ENCODE results near the gene ERP44.

Gene ERP44

DNA sequence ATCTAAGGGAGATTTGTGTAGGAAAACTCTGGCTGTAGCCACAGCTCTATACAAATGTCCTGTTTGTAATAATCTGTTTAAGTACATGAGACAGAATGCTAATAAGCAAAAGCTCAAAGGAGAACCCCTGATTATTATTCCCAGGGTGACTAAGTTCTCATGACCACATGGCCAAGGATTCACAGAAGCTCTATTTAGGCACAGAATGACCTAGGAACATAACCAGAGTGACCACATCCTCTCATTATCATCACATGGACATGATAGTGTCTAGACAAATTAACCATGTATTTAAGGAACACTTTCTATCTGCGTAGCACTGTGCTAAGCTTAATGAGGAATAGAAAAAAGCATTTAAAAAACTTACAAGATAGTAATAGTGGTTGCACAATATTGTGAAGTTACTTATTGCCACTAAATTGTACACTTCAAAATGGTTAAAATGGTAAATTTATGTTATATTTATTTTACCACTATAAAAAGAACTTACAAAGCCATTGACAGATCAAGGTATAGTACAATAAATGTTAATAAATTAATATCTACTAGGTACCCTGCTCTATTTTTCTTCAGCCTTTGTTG is 136.0 kb downstream of the ERP44 start:
- TF ChIP-seq, protein P1, sequence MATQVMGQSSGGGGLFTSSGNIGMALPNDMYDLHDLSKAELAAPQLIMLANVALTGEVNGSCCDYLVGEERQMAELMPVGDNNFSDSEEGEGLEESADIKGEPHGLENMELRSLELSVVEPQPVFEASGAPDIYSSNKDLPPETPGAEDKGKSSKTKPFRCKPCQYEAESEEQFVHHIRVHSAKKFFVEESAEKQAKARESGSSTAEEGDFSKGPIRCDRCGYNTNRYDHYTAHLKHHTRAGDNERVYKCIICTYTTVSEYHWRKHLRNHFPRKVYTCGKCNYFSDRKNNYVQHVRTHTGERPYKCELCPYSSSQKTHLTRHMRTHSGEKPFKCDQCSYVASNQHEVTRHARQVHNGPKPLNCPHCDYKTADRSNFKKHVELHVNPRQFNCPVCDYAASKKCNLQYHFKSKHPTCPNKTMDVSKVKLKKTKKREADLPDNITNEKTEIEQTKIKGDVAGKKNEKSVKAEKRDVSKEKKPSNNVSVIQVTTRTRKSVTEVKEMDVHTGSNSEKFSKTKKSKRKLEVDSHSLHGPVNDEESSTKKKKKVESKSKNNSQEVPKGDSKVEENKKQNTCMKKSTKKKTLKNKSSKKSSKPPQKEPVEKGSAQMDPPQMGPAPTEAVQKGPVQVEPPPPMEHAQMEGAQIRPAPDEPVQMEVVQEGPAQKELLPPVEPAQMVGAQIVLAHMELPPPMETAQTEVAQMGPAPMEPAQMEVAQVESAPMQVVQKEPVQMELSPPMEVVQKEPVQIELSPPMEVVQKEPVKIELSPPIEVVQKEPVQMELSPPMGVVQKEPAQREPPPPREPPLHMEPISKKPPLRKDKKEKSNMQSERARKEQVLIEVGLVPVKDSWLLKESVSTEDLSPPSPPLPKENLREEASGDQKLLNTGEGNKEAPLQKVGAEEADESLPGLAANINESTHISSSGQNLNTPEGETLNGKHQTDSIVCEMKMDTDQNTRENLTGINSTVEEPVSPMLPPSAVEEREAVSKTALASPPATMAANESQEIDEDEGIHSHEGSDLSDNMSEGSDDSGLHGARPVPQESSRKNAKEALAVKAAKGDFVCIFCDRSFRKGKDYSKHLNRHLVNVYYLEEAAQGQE (IDR thresholded peaks at IDR 0.05; ENCODE audit: insufficient read depth in 1 of 2, low read depth in 2 of 2, low read length in 2 of 2) = no peak
- TF ChIP-seq POLR2AphosphoS5 (IDR thresholded peaks at IDR 0.05; ENCODE audit: low read depth, low read length) (no peak), SIN3A (IDR thresholded peaks at IDR 0.05; ENCODE audit: borderline replicate concordance, insufficient read depth, low read length) (no peak), TAF1 (IDR thresholded peaks at IDR 0.05; ENCODE audit: borderline replicate concordance, insufficient read depth, low read length) (no peak), FOXP2 (optimal IDR thresholded peaks at IDR 0.05; ENCODE audit: borderline replicate concordance, extremely low read depth, extremely low read length, insufficient read depth) (no peak)

DNA sequence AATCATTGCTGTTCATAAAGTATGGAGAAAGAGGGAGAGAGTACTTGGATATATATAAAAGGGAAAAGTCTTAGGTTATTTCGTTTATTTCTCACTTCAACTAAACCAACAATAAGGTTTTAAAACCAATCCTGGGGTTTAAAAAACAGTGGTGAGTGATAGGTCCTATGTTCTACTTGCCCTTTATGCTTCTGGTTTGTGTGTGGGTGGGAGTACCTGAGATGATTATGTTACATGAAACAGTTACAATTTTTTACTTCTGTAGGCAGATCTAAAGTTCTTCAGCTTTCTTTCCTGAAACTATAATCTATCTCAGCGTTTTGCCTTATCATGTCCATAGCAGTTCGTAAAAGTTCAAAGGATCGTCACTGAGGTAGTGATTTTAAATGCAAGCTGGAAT is 143.2 kb downstream of the ERP44 start:
- TF ChIP-seq, protein P1 (IDR thresholded peaks at IDR 0.05; ENCODE audit: insufficient read depth in 1 of 2, low read depth in 2 of 2, low read length in 2 of 2) = no peak
- TF ChIP-seq FOXP2 (optimal IDR thresholded peaks at IDR 0.05; ENCODE audit: borderline replicate concordance, extremely low read depth, extremely low read length, insufficient read depth) (no peak), TAF1 (IDR thresholded peaks at IDR 0.05; ENCODE audit: borderline replicate concordance, insufficient read depth, low read length) (no peak), POLR2AphosphoS5 (IDR thresholded peaks at IDR 0.05; ENCODE audit: low read depth, low read length) (no peak), SIN3A (IDR thresholded peaks at IDR 0.05; ENCODE audit: borderline replicate concordance, insufficient read depth, low read length) (no peak)

DNA sequence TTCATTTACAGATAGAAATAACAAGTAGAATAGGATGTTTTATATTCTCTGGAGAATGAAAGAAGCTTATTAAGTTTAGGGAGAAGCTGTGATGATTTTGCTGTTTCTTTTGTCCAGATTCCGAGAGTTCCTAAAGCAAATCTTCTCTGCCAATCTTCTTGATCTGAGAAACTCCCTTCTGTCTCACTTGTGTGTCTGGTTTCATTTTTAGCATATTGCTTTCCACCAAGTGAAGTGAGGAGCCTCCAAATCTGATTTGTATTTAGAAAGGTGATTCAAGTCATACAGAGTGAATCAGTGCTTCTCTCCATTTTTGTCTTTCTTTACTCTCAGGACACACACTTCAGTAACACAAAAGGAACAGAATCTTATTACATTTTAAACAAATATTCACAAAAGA is 144.0 kb downstream of the ERP44 start:
- no peak for TF ChIP-seq POLR2AphosphoS5 (IDR thresholded peaks at IDR 0.05; ENCODE audit: low read depth, low read length)
- TF ChIP-seq, protein P1 (IDR thresholded peaks at IDR 0.05; ENCODE audit: insufficient read depth in 1 of 2, low read depth in 2 of 2, low read length in 2 of 2) = no peak
- TF ChIP-seq FOXP2 (optimal IDR thresholded peaks at IDR 0.05; ENCODE audit: borderline replicate concordance, extremely low read depth, extremely low read length, insufficient read depth) = no peak
- no peak for TF ChIP-seq TAF1 (IDR thresholded peaks at IDR 0.05; ENCODE audit: borderline replicate concordance, insufficient read depth, low read length)
- TF ChIP-seq SIN3A (IDR thresholded peaks at IDR 0.05; ENCODE audit: borderline replicate concordance, insufficient read depth, low read length) = no peak

DNA sequence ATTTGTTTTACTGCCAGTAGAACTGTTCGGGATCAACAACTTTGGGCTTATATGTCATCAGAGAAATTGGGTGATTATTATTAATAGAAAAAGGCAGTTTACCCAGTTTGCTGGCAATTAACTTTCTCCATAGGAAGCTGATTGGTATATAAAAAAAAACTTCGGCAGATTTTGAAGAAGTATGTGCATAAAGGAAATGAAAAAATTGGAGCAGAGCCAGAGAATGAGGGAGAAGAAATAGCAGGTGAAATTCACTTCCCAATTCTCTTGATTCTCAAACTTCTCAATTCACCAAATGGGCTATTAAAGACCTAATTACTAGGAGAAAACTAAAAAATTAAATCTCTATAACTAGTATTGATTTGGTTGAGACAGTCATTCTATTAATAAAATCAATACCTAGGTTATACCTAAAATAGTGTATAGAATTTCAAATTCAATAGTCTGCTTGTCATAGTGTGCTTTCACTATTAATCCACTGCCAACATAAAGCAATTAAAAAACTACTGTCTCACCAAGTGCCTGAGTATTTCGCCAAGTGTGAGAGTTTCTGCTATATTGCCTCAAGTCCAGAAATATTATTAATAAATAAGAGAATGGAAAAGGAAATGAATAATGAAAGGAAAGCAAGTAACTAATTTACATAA is 144.8 kb downstream of the ERP44 start:
- no peak for TF ChIP-seq FOXP2 (optimal IDR thresholded peaks at IDR 0.05; ENCODE audit: borderline replicate concordance, extremely low read depth, extremely low read length, insufficient read depth)
- TF ChIP-seq POLR2AphosphoS5 (IDR thresholded peaks at IDR 0.05; ENCODE audit: low read depth, low read length) = no peak
- no peak for TF ChIP-seq SIN3A (IDR thresholded peaks at IDR 0.05; ENCODE audit: borderline replicate concordance, insufficient read depth, low read length)
- TF ChIP-seq, protein P1 (IDR thresholded peaks at IDR 0.05; ENCODE audit: insufficient read depth in 1 of 2, low read depth in 2 of 2, low read length in 2 of 2) = no peak
- TF ChIP-seq TAF1 (IDR thresholded peaks at IDR 0.05; ENCODE audit: borderline replicate concordance, insufficient read depth, low read length) = no peak
